NCI-H2029 (cell line): Measurements from ENCODE around the gene CBX3.
"Not testable (repeated sequence)": the region's sequence is repeated elsewhere in the genome, so short reads cannot be mapped to it uniquely, and the experiment has no call there.

ENCODE experiments used
- DNase-seq: peaks from one replicate; lab custom pipeline; 2025; lab: John Stamatoyannopoulos, UW

CBX3 gene

DNA sequence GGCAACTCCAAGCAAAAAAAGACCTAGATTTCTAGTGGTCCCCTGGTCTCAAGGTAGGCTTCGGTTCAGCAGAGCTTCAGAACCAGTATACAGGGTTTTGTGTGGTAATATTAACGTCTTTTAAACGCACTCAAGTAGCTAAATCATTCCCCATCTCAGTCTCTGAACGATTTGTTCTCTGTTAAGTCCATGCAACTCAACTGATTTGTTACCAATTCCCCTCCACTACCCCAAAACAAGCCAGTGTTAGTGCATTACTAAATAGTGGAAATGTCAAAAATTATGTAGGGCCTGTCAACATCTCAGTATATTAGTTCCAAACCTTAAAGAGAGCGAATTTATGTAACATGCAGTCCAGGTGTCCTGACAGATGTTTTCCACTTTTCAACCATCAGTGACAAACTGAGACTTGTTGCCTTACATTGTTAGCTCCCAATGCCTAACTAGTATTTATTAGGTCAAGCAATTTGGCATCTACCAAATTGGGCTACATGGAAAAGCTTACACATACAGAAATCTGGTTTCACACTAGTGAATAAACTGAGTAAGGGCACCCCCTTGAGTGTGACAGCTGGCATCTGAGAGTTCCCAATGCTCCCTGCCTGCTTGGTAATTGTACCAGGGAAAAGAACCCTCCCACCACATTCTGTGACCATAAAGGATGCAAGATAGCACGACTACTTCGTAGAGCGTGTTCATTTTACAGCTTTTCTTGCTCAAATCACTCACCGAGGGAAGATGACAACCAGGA lies 13.2 kb upstream of the CBX3 start:
- DNase-seq: no peak

GRCh38 chr7:26188957-26189541 lies 12.5 kb upstream of the CBX3 start:
- no peak for DNase-seq

GRCh38 chr7:26189697-26190096 lies 11.8 kb upstream of the CBX3 start:
- no peak for DNase-seq

GRCh38 chr7:26190417-26190869 lies 11.1 kb upstream of the CBX3 start:
- DNase-seq: no peak

GRCh38 chr7:26191233-26191973 lies 10.1 kb upstream of the CBX3 start:
- DNase-seq: no peak

DNA sequence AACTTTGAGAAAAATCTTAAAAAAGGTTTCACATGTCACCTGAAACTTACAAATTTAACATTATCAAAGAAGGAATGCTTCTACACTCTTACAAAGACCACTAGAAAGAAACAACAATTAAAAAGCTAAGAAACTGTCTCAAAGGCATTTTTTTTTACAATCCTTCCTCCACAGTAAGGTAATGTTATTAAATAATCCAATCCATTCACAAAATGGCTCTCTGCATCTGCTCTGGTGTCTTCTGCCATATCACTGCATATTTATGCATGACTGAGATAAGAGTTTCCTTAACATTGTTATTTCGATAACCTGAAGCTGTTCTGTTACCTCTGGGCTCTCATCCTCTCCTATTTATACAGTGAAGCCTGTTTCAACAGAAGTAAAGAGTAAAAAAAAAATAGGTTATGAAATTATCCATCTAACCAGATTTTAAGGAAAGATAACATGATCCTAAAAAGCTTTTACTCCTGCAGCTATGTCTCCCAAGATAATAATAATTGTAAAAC lies 9.5 kb upstream of the CBX3 start:
- DNase-seq: no peak

- DNase-seq: no peak
These were observed 9.0 kb upstream of the CBX3 start for GRCh38 chr7:26192485-26193087.

DNA sequence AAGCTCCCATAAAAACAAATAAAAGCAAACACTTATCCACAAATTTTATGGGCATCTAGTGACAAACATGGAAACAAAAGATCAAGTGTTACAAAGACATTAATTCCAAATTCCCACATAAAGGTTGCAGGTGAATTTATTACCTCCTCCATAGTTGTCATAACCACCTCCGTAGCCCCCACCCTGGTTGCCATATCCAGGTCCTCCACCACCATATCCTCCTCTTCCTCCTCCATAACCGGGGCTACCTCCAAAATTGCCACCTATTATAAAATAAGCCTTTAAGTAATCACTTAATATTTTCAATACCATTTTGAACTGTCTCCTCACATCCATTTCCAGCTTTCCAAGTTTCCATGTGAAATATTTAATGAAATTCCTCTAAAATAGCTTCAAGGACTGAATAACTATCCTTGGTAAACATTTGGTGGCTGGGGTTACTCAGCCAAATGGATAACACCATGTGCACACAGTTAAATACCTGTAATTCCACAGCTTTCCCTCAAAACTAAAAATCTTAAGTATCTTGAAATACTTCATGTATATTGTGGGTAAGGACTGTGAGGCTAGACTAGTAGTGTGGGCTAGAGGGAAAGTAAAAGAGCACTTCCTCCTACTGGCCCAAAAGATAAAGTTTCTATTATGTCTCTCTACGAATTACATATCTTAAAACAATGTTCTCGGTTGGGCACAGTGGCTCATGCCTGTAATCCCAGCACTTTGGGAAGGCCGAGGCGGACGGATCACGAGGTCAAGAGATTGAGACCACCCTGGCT lies 7.9 kb upstream of the CBX3 start:
- DNase-seq: no peak

DNA sequence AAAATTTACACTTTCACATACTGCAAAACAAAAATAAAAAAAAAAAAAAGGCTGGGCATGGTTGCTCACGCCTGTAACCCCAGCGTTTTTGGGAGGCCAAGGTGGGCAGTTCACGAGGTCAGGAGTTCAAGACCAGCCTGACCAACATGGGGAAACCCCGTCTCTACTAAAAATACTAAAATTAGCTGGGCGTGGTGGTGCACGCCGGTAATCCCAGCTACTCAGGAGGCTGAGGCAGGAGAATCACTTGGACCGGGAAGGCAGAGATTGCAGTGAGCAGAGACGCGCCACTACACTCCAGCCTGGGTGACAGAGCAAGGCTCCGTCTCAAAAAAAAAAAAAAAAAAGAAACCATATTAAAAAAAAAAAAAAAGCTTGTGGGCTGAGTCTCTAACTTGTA lies 6.8 kb upstream of the CBX3 start:
- not testable (repeated sequence) for DNase-seq

GRCh38 chr7:26195182-26195581 lies 6.4 kb upstream of the CBX3 start:
- DNase-seq: no peak

DNA sequence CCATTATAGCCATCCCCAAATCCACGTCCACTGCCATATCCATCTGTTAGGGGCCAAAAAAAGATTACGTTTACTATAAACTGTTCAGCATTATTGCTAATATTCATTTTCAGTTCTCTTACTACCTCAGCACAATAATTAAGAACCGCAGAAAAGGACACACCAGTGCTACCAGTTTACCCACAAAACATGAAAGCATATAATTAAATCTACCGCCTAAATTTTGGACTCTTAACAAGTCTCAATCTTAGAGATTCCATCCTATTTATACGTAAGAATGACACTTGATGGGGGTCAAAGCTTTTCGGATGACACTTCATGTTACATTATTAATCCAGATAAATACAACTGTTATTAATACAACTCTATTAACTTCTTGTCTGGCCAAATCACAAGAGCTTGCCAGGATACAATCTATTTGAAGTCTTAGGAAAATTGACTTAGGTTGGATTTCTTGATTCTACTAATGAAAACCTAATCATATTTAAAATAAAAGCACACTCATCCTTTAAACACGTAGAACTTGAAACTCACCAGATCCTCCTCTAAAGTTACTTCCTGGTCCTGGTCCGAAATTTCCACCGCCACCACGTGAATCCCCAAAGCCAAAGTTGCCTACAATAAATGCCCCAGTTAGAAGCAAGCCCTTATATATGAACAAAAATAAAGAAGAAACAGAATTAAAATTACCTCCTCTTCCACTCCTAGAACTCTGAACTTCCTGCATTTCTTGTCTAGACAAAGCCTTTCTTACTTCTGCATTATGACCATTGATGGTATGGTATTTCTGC lies 5.5 kb upstream of the CBX3 start:
- no peak for DNase-seq

DNA sequence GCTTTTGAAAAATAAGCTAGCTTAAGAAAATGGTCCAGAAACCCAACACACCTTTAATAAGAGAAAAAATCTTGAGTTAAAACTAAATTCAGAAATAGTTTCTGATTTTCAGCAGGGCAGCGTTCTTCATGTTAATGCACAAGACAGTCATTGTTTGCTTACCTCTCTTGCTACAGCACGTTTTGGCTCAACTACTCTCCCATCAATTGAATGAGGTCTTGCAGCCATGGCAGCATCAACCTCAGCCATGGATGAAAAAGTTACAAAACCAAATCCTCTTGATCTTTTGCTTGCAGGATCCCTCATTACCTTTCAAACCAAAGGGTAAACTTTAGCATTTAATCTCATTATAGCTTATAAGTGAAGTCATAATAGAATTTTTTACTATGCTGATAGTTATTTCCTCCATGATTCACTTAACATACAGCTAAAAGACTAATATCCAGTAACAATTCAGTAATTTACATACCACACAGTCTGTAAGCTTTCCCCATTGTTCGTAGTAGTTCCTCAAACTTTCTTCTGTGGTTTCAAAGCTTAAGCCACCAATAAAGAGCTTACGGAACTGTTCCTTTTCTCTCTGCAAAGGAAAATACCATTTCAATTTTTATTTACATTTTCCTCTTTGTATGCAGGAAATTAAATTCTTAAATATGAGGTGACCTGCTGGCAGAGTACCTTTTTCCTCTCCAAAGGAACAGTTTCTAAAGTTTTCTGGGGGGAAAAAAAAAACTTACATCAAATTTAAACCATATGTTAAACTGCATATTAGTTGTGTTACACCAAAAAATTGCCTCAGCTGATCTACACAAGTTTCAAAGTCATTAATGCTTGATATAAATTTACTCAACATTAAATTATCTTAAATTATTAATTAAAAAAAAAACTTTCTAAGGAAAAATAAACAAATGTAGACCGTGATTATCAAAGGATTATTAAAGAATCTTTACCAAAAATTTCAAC lies 4.1 kb upstream of the CBX3 start:
- no peak for DNase-seq

DNA sequence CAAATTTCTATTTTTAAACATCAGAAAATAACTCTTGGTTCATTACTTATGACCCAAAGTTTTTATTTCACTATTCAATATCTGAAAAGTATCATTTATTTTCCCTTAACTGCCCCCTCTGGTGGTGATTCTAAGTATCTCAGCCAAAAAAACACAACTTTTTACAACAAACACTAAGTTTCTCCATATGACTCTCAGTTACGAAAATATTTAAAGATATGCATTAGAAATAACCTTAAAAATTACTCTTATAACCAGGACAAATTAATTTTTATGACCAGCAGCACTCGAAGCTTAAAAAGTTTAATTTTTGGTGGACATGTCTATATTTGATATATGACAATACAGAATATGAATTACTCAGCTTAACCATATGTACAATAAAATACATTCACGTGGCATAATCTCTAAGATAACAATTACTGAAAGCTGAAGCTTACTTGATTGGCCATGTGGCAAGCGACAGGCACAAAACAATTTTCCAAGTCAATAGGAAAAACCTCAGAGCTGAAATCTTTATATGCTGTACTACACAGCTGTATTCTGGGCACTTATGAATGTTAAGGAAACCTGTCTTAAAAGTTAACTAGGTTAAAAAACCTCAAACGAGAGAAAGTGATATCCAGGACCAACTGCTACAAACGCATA lies 3.3 kb upstream of the CBX3 start:
- DNase-seq: no peak

DNA sequence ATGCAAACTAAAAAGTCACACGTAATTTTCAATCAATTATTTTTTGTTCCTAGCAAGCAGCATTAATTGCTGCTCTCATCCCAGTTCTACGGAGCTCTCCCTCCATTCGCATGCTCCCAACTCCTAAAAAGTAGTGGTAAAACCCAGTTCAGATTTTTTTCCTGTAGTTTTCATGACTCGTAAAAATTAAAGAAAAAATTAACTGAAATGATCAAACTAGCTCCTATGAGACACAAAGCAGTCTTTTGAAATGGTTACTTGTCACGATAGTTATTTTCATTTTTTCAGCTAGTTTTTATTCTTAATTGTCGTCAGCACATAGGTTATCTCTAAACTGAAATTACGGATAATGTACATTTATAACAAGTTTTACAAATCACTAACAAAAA lies 2.8 kb upstream of the CBX3 start:
- no peak for DNase-seq

GRCh38 chr7:26199301-26200037 lies 2.1 kb upstream of the CBX3 start:
- DNase-seq: peak; percentile 57

- peak; percentile 35 for DNase-seq
These were observed 1.5 kb upstream of the CBX3 start for GRCh38 chr7:26200038-26200443.

DNA sequence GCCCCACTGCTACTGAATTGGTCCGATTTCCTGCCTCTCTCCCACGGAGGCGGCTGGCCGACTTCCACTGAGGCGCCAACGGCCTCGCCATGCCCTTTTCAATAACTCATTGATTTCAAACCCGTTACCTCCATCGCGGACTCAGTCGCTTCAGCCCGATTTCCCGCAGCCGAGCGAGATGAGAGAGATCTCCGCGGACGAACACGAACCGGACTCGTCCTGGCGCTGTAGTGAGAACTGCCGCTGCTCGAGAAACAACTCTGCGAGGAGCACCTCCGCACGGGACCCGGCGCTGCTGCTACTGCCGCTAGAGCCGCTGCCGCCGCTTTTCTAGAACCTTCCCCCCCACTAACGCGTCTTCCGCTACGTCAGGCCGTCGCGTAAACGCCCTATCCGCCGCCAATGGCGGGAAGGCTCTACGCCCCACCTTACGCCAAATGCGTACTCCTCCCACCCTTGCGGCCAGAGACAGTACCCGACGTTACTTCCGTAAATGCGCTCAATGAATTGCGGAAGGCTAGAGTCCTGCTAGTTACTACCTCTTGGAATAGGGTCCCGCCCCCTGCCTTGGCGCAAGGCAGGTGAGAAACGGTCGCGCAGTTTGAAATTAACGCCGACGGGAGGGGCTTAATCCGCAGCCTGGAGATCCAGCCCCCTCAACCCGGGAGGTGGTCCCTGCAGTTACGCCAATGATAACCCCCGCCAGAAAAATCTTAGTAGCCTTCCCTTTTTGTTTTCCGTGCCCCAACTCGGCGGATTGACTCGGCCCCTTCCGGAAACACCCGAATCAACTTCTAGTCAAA lies 900 bp upstream of the CBX3 start, which contains the start of gene HNRNPA2B1:
TSS of gene HNRNPA2B1 (minus strand) at position 303 of the 803 bp plus-strand sequence. CDS start at position 134, 169 bp downstream.
- peak; percentile 98 for DNase-seq
